ENCODE data around the gene PACS1. TPM values are rescaled to one million over a fixed set of nuclear protein-coding genes. Genes with fewer than 3 reads are reported as not detected.

Gene PACS1
- total RNA-seq, 1 donor: 31.5 TPM

DNA sequence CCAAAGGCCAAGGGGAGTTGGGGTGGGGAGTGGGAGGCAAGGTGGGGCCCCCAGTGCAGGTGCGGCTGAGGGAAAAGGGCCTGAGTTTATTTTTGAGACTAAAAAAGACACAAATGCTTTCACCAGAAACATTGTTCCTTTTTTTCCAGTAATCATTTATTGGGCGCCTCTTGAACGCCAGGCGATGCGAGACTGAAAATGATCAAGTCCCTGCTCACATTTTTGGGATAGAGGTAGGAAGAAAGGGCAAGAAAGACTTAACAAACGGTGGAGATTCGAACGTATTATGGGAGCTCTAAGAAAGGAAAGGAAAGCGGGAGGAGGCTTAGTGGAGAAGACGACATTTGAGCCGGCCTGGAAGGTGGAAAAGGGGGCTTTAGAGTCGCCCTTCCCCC lies 18.7 kb upstream of the PACS1 start:
- TF ChIP-seq, protein P1, sequence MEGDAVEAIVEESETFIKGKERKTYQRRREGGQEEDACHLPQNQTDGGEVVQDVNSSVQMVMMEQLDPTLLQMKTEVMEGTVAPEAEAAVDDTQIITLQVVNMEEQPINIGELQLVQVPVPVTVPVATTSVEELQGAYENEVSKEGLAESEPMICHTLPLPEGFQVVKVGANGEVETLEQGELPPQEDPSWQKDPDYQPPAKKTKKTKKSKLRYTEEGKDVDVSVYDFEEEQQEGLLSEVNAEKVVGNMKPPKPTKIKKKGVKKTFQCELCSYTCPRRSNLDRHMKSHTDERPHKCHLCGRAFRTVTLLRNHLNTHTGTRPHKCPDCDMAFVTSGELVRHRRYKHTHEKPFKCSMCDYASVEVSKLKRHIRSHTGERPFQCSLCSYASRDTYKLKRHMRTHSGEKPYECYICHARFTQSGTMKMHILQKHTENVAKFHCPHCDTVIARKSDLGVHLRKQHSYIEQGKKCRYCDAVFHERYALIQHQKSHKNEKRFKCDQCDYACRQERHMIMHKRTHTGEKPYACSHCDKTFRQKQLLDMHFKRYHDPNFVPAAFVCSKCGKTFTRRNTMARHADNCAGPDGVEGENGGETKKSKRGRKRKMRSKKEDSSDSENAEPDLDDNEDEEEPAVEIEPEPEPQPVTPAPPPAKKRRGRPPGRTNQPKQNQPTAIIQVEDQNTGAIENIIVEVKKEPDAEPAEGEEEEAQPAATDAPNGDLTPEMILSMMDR (IDR thresholded peaks at IDR 0.05; ENCODE audit: insufficient read depth, low read length): no peak
- peak overlapping the region; percentile 92 for H3K4me3 ChIP-seq (ENCODE audit: low read depth, low read length)
- no peak for DNase-seq (ENCODE audit: low read depth)

DNA sequence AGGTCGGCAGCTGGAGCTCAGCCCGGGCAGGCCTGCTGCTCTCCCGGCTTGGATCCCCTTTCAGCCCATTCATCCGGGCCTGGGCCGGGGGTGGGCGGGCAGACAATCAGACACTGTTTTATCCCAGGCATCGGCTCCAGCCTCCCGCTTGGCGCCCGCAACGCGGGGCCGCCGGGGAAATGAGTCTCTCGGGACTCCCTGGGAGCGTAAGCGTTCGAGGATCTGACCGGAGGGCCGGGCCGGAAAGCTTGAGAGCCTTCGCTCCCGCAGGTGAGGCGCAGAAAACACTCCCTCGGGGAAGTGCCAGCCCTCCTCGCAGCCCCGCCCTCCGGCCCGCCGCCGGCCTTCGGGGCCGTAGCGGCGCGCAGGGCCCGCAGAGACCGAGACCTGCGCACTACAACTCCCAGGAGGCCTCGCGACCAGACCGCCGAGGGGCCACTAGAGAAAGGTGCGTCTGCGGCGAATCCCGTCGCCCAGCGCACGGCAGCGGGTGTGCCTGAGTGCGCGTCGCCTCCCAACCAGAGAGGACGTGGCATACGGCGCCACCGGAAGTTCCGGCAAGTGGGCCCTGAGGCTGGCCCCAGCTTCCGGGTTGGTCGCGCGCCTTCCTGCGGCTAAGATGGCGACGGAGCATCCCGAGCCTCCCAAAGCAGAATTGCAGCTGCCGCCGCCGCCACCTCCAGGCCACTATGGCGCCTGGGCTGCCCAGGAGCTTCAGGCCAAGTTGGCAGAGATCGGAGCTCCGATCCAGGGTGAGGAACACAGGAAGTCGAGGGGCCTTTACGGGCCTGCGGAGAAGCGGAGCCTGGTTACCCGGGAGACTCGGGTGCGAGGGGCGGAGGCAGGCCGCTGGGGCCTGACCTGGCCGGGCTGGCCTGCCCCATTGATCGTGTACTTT lies 18.1 kb upstream of the PACS1 start, which contains the start of gene SF3B2:
Gene SF3B2, plus strand, starts transcription at position 599 of the 898 bp plus-strand sequence. Its CDS starts 21 bp downstream, at position 620.
- TF ChIP-seq, protein P1 (IDR thresholded peaks at IDR 0.05; ENCODE audit: insufficient read depth, low read length): no peak
- peak within 1 kb of the TSS; percentile 92 for H3K4me3 ChIP-seq (ENCODE audit: low read depth, low read length)
- DNase-seq (ENCODE audit: low read depth): peak; percentile 97

DNA sequence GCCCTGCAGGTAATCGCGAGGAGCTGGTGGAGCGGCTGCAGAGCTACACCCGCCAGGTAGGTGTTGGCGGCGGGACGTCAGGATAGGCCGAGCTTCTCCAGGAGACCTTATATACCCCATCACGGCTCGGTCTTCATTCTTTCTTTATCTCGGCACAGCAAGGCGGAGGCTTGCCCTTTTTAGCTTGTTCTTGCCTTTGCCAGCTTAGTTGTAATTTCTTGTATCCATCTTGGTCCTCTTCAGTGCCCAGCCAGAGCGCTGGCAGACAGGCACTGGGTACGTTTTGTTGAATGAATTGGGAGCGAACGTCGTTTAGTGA lies 17.4 kb upstream of the PACS1 start:
- TF ChIP-seq, protein P1 (IDR thresholded peaks at IDR 0.05; ENCODE audit: insufficient read depth, low read length): no peak
- no peak for DNase-seq (ENCODE audit: low read depth)
- peak overlapping the region; percentile 92 for H3K4me3 ChIP-seq (ENCODE audit: low read depth, low read length)

DNA sequence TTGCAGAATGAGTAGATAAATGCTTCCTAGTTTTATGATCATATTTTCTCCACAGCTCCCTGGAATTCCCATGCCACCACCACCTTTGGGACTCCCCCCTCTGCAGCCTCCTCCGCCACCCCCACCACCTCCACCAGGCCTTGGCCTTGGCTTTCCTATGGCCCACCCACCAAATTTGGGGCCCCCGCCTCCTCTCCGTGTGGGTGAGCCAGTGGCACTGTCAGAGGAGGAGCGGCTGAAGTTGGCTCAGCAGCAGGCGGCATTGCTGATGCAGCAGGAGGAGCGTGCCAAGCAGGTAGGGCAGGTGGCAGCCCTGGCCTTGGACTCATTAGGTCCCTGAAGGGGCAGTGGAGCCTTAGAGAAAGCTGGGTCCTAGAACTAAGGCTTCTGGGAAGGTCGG lies 15.1 kb upstream of the PACS1 start:
- no peak for DNase-seq (ENCODE audit: low read depth)
- H3K4me3 ChIP-seq (ENCODE audit: low read depth, low read length): no peak overlapping the region
- TF ChIP-seq, protein P1 (IDR thresholded peaks at IDR 0.05; ENCODE audit: insufficient read depth, low read length): no peak

- no peak for DNase-seq (ENCODE audit: low read depth)
- TF ChIP-seq, protein P1 (IDR thresholded peaks at IDR 0.05; ENCODE audit: insufficient read depth, low read length): no peak
These were observed 13.6 kb upstream of the PACS1 start for GRCh38 chr11:66056501-66056900.

DNA sequence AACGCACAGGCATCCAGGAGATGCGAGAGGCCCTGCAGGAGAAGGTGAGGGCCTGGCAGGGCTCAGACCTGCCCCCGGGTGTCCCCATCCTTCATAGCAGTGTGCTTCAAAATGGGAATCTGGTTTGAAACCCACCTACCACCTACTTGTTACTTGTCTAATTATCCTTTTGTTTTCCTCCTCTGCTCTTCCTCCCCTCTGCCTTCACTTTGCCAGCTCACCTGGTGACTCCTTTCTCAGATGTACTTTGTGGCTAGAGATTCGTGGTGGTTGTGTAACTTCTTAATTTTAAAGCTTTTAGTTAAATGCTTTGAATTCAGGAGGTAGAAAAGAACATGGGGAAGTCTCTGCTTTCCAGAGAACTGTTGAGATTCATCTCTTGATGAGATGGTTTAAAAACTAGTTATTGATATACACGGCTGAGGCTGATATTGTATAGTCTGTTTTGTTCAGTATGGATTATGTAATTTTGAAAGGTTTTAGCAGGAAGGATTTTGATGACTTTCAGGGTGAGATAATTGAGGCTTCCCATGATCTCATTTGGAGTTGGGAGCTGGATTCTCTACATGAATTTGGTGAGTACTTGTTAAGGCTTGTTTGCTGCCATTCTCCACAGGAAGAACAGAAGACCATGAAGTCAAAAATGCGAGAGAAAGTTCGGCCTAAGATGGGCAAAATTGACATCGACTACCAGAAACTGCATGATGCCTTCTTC lies 9.9 kb upstream of the PACS1 start:
- TF ChIP-seq, protein P1 (IDR thresholded peaks at IDR 0.05; ENCODE audit: insufficient read depth, low read length): no peak
- no peak overlapping the region for H3K4me3 ChIP-seq (ENCODE audit: low read depth, low read length)
- DNase-seq (ENCODE audit: low read depth): no peak

More at GRCh38 chr11:66056501-66056900, 13.6 kb upstream of the PACS1 start:
- no peak overlapping the region for H3K4me3 ChIP-seq (ENCODE audit: low read depth, low read length)

Measured in fibroblast of the aortic adventitia (primary cell).